GM19463 (cell line): ENCODE measurements around the gene ANAPC15.
A peak's percentile ranks its signal among the peaks of the same experiment; 100 is the strongest.

Source experiments
- ATAC-seq: cut with Tn5 transposase; IDR thresholded peaks from one replicate; pipeline ENCODE4 v1.9.1; 2021; ENCODE audit warnings: mild to moderate bottlenecking, moderate library complexity; ENCODE audit not compliant: unreplicated experiment

The ANAPC15 gene

GRCh38 chr11:72088076-72088808 lies 24.3 kb downstream of the ANAPC15 start:
- ATAC-seq = no peak

GRCh38 chr11:72085621-72086351 lies 26.7 kb downstream of the ANAPC15 start:
- no peak for ATAC-seq

- no peak for ATAC-seq
These were observed 27.5 kb downstream of the ANAPC15 start for GRCh38 chr11:72084965-72085364.

- no peak for ATAC-seq
These were observed 28.4 kb downstream of the ANAPC15 start for GRCh38 chr11:72084076-72084475.

GRCh38 chr11:72083414-72083813 lies 29.1 kb downstream of the ANAPC15 start:
- ATAC-seq = no peak

- no peak for ATAC-seq
These were observed 30.6 kb downstream of the ANAPC15 start for GRCh38 chr11:72081821-72082453.

- no peak for ATAC-seq
These were observed 31.3 kb downstream of the ANAPC15 start for GRCh38 chr11:72081184-72081644.

- ATAC-seq = peak; percentile 92
These were observed 31.9 kb downstream of the ANAPC15 start, which contains the start of the genes LRRC51 and NUMA1 for GRCh38 chr11:72080326-72081183. LRRC51 (plus strand) TSS chr11:72080850; CDS start chr11:72089084, 8,234 bp downstream. NUMA1 (minus strand) TSS chr11:72080542; CDS start chr11:72035943, 44,599 bp downstream.

- ATAC-seq = no peak
These were observed 32.6 kb downstream of the ANAPC15 start for GRCh38 chr11:72079819-72080325.

- no peak for ATAC-seq
These were observed 34.0 kb downstream of the ANAPC15 start for GRCh38 chr11:72078477-72078876.

- no peak for ATAC-seq
These were observed 36.7 kb downstream of the ANAPC15 start for GRCh38 chr11:72075756-72076155.

GRCh38 chr11:72075109-72075508 lies 37.4 kb downstream of the ANAPC15 start:
- no peak for ATAC-seq

- no peak for ATAC-seq
These were observed 40.1 kb downstream of the ANAPC15 start for GRCh38 chr11:72072348-72072747.

GRCh38 chr11:72070491-72070890 lies 42.0 kb downstream of the ANAPC15 start:
- no peak for ATAC-seq

- ATAC-seq = peak; percentile 85
These were observed 42.7 kb downstream of the ANAPC15 start for GRCh38 chr11:72069787-72070251.

- peak; percentile 22 for ATAC-seq
These were observed 43.3 kb downstream of the ANAPC15 start for GRCh38 chr11:72069200-72069599.

GRCh38 chr11:72067676-72068075 lies 44.8 kb downstream of the ANAPC15 start:
- ATAC-seq = no peak

GRCh38 chr11:72067266-72067665 lies 45.2 kb downstream of the ANAPC15 start:
- no peak for ATAC-seq

- ATAC-seq = no peak
These were observed 45.6 kb downstream of the ANAPC15 start for GRCh38 chr11:72066855-72067254.

GRCh38 chr11:72061739-72062396 lies 50.6 kb downstream of the ANAPC15 start:
- ATAC-seq = no peak
